Breast epithelium (tissue), 4 donors: Measurements from ENCODE around the gene TUBB1. TPM values are rescaled to one million over a fixed set of nuclear protein-coding genes. Genes with fewer than 3 reads are reported as not detected.

Experiments used
- DNase-seq, 2 donors: peaks; one replicate each; pipeline ENCODE4 v3.0.0-alpha.2; 2019; ENCODE audit warnings: low spot score in 2 of 2
- H3K27ac ChIP-seq, 2 donors: fragments of 200-600 bp; sonication (generic) in 1 of 2; one replicate each; pipeline ENCODE4 v1.5.1; 2016 to 2019; ENCODE audit warnings: mild to moderate bottlenecking in 1 of 2
- H3K27me3 ChIP-seq, 2 donors: fragments of 200-600 bp; sonication (generic) in 1 of 2; one replicate each; pipeline versions ENCODE4 v1.5.1 to v1.6.0; 2017 to 2019; ENCODE audit warnings: control low read depth in 1 of 2, mild to moderate bottlenecking in 1 of 2
- H3K36me3 ChIP-seq: fragments of 200-600 bp; one replicate; pipeline ENCODE4 v1.5.1; 2019
- H3K4me1 ChIP-seq, 2 donors: fragments of 200-600 bp; sonication (generic); one replicate each; pipeline ENCODE4 v1.5.1; 2016 to 2019; ENCODE audit warnings: control low read depth in 1 of 2
- H3K4me3 ChIP-seq, 3 donors: fragments of 200-600 bp; sonication (generic); 1 replicate in 2 of 3; 2 replicates in 1 of 3; pipeline ENCODE4 v1.5.1; 2016 to 2019; ENCODE audit warnings: mild to moderate bottlenecking in 3 of 3, moderate library complexity in 2 of 3
- H3K9me3 ChIP-seq, 2 donors: fragments of 200-600 bp; sonication (generic) in 1 of 2; one replicate each; pipeline ENCODE4 v1.5.1; 2016 to 2019; ENCODE audit warnings: control low read depth in 1 of 2
- POLR2A ChIP-seq: fragments of 450-650 bp; IDR thresholded peaks from one replicate; pipeline ENCODE4 v1.6.1; 2016; ENCODE audit warnings: antibody characterized with exemption, mild to moderate bottlenecking, moderate library complexity
- POLR2AphosphoS5 ChIP-seq, 3 donors: sonication (generic); formaldehyde crosslinking; IDR thresholded peaks; one replicate each; pipeline ENCODE4 v1.6.1; 2017; ENCODE audit warnings: antibody characterized with exemption in 3 of 3
- intact Hi-C: fragments of 100-400 bp; cut with DNase I; formaldehyde crosslinking; loops from one replicate; pipeline ENCODE4 v1.15.1; 2023; ENCODE audit warnings: low total_unique reads
- total RNA-seq, 3 donors: library from RNA; depleted of rRNA; stranded (reverse); fragments of >200 nt; gene quantifications; one replicate each; pipeline ENCODE4 v1.1.0, GENCODE V29; 2016
- TF ChIP-seq, protein P1 (sequence below), 3 donors: fragments of 450-650 bp; IDR thresholded peaks; one replicate each; pipeline ENCODE4 v1.5.1; 2016 to 2017; ENCODE audit warnings: antibody characterized with exemption in 3 of 3, mild to moderate bottlenecking in 3 of 3, moderate library complexity in 3 of 3

Gene TUBB1
- total RNA-seq, 3 donors from 2014 or later, result 0.16 TPM; not detected in 2

DNA sequence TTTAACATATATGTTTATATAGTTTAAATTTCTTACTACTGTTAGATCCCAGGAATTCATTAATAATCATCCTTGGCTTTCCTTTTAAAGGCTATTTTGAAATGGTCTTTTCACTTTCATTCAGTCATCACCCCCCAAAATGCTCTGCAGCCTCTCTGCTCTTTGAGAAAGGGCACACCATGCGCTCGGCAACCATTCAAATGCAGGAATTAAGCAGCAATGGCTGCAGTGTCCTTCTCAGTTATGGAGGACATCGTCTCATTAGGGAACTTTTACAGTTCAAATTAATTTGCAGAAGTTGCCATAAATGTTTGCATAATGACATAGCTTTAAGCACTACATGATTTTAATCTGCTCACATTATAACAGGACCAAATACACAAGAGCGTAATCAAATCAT is 6.3 kb downstream of the TUBB1 start:
- no peak for DNase-seq
- Histone ChIP-seq H3K36me3 (no peaks in the 10 kb centered on the region), H3K4me1 (no peaks in the 10 kb centered on the region), H3K27ac (no peak overlapping the region), H3K4me3 (no peak overlapping the region), H3K9me3 (no peaks in the 10 kb centered on the region), H3K27me3 (no peaks in the 10 kb centered on the region)
- intact Hi-C loops, result no loop called here
- no peak for TF ChIP-seq POLR2A
- TF ChIP-seq, protein P1, sequence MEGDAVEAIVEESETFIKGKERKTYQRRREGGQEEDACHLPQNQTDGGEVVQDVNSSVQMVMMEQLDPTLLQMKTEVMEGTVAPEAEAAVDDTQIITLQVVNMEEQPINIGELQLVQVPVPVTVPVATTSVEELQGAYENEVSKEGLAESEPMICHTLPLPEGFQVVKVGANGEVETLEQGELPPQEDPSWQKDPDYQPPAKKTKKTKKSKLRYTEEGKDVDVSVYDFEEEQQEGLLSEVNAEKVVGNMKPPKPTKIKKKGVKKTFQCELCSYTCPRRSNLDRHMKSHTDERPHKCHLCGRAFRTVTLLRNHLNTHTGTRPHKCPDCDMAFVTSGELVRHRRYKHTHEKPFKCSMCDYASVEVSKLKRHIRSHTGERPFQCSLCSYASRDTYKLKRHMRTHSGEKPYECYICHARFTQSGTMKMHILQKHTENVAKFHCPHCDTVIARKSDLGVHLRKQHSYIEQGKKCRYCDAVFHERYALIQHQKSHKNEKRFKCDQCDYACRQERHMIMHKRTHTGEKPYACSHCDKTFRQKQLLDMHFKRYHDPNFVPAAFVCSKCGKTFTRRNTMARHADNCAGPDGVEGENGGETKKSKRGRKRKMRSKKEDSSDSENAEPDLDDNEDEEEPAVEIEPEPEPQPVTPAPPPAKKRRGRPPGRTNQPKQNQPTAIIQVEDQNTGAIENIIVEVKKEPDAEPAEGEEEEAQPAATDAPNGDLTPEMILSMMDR (IDR thresholded peaks at IDR 0.05), result no peak
- TF ChIP-seq POLR2AphosphoS5 (IDR thresholded peaks at IDR 0.05), result no peak

DNA sequence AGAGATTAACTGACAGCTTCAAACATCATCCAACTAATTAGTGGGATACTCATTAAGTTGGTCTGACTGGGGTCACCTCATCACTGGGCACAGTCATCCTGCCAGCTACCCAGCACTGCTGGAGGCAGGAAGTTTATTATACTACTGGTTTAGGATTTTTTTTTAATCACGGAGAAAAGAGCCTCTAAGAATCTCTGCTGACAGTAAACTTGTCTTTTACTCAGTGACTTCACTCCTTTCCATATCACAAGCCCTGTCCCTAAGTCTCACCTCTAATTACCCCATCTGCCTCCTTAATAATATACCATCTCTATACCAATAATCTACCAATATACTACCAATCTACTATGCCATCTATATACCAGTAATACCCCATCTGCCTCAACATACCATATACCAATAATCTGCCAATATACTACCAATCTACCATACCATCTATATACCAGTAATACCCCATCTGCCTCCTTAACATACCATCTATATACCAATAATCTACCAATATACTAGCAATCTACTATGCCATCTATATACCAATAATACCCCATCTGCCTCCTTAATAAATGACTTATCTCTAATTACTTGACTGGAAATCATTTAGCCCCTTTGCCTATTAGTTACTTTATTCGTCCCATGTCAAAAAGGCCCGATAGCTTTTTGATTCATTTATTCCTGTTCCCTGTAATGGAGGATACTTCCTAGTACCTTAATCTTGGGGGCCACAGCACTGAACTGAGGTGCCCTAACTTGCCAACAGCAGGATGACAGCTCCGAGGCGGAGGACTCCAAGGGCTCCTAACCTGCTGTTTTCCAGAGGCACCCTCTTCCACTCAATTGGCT is 7.9 kb downstream of the TUBB1 start:
- Histone ChIP-seq H3K9me3 (no peaks in the 10 kb centered on the region), H3K4me1 (peaks cover 0 to 5% of the 10 kb centered on the region in 2 donors), H3K27ac (no peak overlapping the region), H3K27me3 (no peaks in the 10 kb centered on the region), H3K36me3 (no peaks in the 10 kb centered on the region), H3K4me3 (no peak overlapping the region)
- no peak for TF ChIP-seq POLR2A
- TF ChIP-seq, protein P1 (IDR thresholded peaks at IDR 0.05), result no peak
- no peak for TF ChIP-seq POLR2AphosphoS5 (IDR thresholded peaks at IDR 0.05)
- no peak for DNase-seq
- intact Hi-C loops, result no loop called here

DNA sequence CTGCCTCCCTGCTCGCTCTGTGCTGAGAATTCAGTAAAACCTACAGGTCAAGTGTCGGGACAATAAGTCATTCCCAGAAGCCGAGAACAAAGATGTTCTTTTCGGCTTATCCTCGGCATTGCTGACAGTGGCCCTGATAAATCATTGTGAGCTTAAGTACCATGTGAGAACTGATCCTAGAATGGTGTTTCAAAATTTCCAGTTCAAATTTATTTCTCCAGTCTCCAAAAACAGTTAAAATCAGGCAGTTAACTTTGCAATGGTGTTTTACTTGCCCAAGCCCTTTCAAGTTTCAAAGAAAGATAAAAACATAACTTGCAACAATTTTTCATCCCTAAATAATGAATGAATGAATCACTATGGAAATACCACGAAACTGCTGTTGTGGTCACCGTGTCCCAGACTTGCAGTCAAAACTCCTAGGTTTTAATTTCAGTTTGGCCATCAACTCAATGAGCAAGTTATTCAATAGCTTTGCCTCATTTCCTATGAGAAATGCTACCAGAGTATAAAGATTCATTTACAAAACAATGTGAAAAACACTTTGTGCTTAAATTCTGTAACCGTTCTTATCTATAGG is 8.6 kb downstream of the TUBB1 start:
- no peak for TF ChIP-seq POLR2A
- TF ChIP-seq, protein P1 (IDR thresholded peaks at IDR 0.05), result no peak
- TF ChIP-seq POLR2AphosphoS5 (IDR thresholded peaks at IDR 0.05), result no peak
- H3K4me3 ChIP-seq, result no peak overlapping the region
- no peak for DNase-seq
- no peaks in the 10 kb centered on the region for H3K9me3 ChIP-seq
- no peak overlapping the region for H3K27ac ChIP-seq
- intact Hi-C loops, result no loop called here
- H3K4me1 ChIP-seq, result peaks cover 0 to 5% of the 10 kb centered on the region in 2 donors
- no peaks in the 10 kb centered on the region for H3K27me3 ChIP-seq
- no peaks in the 10 kb centered on the region for H3K36me3 ChIP-seq

DNA sequence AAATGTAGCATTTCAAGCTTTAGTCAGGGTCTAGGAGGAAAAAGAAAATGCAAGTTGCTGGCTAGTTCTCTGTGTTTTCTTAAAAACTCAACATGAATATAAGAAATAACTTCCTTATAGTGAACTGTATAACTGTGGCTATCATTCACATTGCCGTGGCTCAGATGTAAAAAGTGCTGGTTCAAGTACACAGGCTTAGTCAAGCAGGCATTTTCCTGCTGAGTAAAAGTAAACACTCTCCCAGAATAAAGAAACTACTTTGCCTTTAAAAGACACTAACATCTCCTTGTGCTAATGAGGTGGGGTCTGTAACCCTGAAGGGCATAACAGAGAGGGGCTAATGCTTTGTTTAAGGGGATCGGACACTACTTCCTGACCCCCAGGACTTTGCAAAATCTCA is 9.6 kb downstream of the TUBB1 start:
- no peak overlapping the region for H3K4me3 ChIP-seq
- intact Hi-C loops, result no loop called here

More for the DNA sequence above, 9.6 kb downstream of the TUBB1 start:
- no peaks in the 10 kb centered on the region for H3K27me3 ChIP-seq
- no peak for DNase-seq
- H3K36me3 ChIP-seq, result no peaks in the 10 kb centered on the region
- peaks cover 0 to 5% of the 10 kb centered on the region in 2 donors for H3K4me1 ChIP-seq
- TF ChIP-seq POLR2AphosphoS5 (IDR thresholded peaks at IDR 0.05) (no peak), POLR2A (no peak)
- TF ChIP-seq, protein P1 (IDR thresholded peaks at IDR 0.05), result no peak
- no peak overlapping the region for H3K27ac ChIP-seq
- no peaks in the 10 kb centered on the region for H3K9me3 ChIP-seq
